ENCODE measurements around the gene PDLIM3. TPM values are rescaled to one million over a fixed set of nuclear protein-coding genes. Genes with fewer than 3 reads are reported as not detected.

PDLIM3 gene
- total and polyA plus RNA-seq, 2 of the 13 experiments (the other 11 are each of a cell fraction or from before 2014, with no cell fraction given): 5.9 to 14.0 TPM

DNA sequence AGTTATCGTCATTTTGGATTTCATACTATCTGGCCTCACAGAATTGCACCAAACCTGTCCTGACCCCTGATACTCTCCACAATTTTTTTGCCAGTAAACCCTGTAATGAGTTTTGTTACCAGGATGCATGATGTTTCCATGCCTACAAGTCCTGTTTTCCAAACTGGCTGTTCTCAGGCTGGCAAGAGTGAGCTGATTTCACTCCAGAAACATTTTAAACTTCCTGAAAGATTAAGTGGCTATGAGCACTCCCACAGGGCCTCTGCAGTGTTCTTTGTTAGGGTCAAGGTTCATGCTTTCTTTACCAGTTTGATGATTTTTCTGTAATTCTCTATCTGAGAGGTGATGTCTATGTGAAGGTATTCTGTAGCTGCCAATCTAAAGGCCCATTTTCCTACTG lies 31.7 kb upstream of the PDLIM3 start (continued):
- TF ChIP-seq SRSF9 (IDR thresholded peaks at IDR 0.05; ENCODE audit: borderline replicate concordance, insufficient read depth, low read depth, low read length, poor library complexity, severe bottlenecking) (no peak), HNF4G (IDR thresholded peaks at IDR 0.05; ENCODE audit: borderline replicate concordance, low read depth, low read length) (peak; percentile 43; the same call in 1 of the 2 replicates), HNF4G (CRISPR knock-in tag; IDR thresholded peaks at IDR 0.05; ENCODE audit: borderline replicate concordance, low read depth) (no peak), SETDB1 (CRISPR knock-in tag; IDR thresholded peaks at IDR 0.05; ENCODE audit: borderline replicate concordance) (no peak), ETV5 (CRISPR knock-in tag; IDR thresholded peaks at IDR 0.05; ENCODE audit: borderline replicate concordance) (peak; percentile 9; the same call in 1 of the 2 replicates), HDAC2 (CRISPR knock-in tag; IDR thresholded peaks at IDR 0.05) (peak; percentile 10; the same call in 1 of the 2 replicates), KLF6 (CRISPR knock-in tag; IDR thresholded peaks at IDR 0.05) (0 out of 2 replicates have a peak, but pooled peaks have one; percentile 19)

GRCh38 chr4:185566425-185566824 lies 31.1 kb upstream of the PDLIM3 start:
- ChIA-PET CTCF (ENCODE audit: low intra/inter-chr PET ratio, low total read pairs) (no interaction called here), POLR2A (interaction anchor here (1.3 to 1.7 kb wide), 3 partner anchors 12 to 58 kb away, joined by 5 to 9 read pairs (median 7); no protein-coding TSS in a partner anchor)
- intact Hi-C loops (cut with micrococcal nuclease; ENCODE audit: unreplicated experiment): loop anchor here (5.0 kb wide), 1 partner anchor 64 kb away; no protein-coding TSS in a partner anchor
- WGBS (ENCODE audit: low lambda C conversion rate): 98% methylated on average over 6 of the region's 8 CpGs
- H3K79me2 ChIP-seq (ENCODE audit: insufficient read depth, low read length): no peaks in the 10 kb centered on the region
- 0 out of 2 replicates have a peak, but pooled peaks have one; percentile 37 for TF ChIP-seq ZBTB38 (CRISPR knock-in tag; IDR thresholded peaks at IDR 0.05)
- TF ChIP-seq CENPX (CRISPR knock-in tag; IDR thresholded peaks at IDR 0.05): no peak
- no peaks in the 10 kb centered on the region for H4K20me1 ChIP-seq (ENCODE audit: insufficient read depth, low read length)
- in situ Hi-C loops (cut with HindIII; ENCODE audit: extremely low pct_ligation_motif_present, low pct_unique_long_range_greater_than_20kb): no loop called here
- no peak overlapping the region for H2AFZ ChIP-seq (ENCODE audit: low read length)
- BruUV-seq (replicated peaks): no TSS peak
- H3K4me3 ChIP-seq (replicated peaks in 1 of 3; ENCODE audit: insufficient read depth in 1 of 3, low read depth in 2 of 3, low read length in 3 of 3): no peak overlapping the region
- H3K4me1 ChIP-seq (ENCODE audit: insufficient read depth, low read length): peaks cover 42% of the 10 kb centered on the region
- no peaks in the 10 kb centered on the region for H3K36me3 ChIP-seq (replicated peaks in 1 of 2; ENCODE audit: control insufficient read depth in 1 of 2, insufficient read depth in 2 of 2, low read length in 2 of 2)
- DNase-seq (ENCODE audit: low spot score) (no peak), ATAC-seq (no peak), FAIRE-seq (no peak)
- no peaks in the 10 kb centered on the region; a peak in 1 of 5 replicates for H3K27me3 ChIP-seq (ENCODE audit: control insufficient read depth in 1 of 2, insufficient read depth in 2 of 2, low read length in 2 of 2)
- no peaks in the 10 kb centered on the region for H3K9me3 ChIP-seq (ENCODE audit: low read length)
- peak overlapping the region; percentile 97 for H3K27ac ChIP-seq (ENCODE audit: extremely low read length, insufficient read depth, low read length)
- peak overlapping the region; percentile 83 for H3K9ac ChIP-seq (ENCODE audit: insufficient read depth, low read depth, low read length)
- H3K4me2 ChIP-seq (ENCODE audit: low read depth, low read length): no peak overlapping the region
